Thyroid gland (tissue), 4 donors: ENCODE measurements around the gene PERP.

ENCODE experiments used
- POLR2A ChIP-seq, 2 donors: fragments of 450-650 bp; IDR thresholded peaks; one replicate each; pipeline ENCODE4 v1.6.1; 2017; ENCODE audit warnings: antibody characterized with exemption in 2 of 2, mild to moderate bottlenecking in 2 of 2, moderate library complexity in 1 of 2
- TF ChIP-seq, protein P1 (sequence below), 6 experiments: fragments of 200-600 bp in 3 of 6; fragments of 450-650 bp in 3 of 6; sonication (generic) in 3 of 6; IDR thresholded peaks; one replicate each; pipeline ENCODE4 v1.5.1; 2016 to 2019; ENCODE audit warnings: antibody characterized with exemption in 6 of 6, mild to moderate bottlenecking in 2 of 6, inconsistent platforms in 1 of 6, moderate library complexity in 1 of 6

DNA sequence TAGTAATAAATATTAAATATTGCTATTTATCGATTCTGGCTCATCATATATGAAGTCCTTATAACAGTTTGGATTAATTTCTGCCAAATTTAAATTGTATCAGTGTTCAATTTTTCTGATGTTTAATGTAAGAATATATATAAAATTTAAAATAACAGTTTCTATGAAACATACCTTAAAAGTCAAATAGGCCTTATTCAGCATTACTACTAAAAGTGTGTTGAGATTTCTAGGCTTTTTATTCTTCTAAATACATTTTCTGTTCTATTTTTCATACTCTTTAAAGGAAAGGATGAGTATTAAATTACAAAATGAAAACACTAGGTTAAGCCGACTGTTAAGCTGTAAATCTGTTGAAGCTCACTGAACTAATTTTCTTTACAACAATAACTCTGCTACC, 13.6 kb downstream of the PERP start:
- TF ChIP-seq POLR2A (IDR thresholded peaks at IDR 0.05): no peak
- TF ChIP-seq, protein P1, sequence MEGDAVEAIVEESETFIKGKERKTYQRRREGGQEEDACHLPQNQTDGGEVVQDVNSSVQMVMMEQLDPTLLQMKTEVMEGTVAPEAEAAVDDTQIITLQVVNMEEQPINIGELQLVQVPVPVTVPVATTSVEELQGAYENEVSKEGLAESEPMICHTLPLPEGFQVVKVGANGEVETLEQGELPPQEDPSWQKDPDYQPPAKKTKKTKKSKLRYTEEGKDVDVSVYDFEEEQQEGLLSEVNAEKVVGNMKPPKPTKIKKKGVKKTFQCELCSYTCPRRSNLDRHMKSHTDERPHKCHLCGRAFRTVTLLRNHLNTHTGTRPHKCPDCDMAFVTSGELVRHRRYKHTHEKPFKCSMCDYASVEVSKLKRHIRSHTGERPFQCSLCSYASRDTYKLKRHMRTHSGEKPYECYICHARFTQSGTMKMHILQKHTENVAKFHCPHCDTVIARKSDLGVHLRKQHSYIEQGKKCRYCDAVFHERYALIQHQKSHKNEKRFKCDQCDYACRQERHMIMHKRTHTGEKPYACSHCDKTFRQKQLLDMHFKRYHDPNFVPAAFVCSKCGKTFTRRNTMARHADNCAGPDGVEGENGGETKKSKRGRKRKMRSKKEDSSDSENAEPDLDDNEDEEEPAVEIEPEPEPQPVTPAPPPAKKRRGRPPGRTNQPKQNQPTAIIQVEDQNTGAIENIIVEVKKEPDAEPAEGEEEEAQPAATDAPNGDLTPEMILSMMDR (IDR thresholded peaks at IDR 0.05): no peak
